Measurements from ENCODE around the gene MGLL.
A peak's percentile ranks its signal among the peaks of the same experiment; 100 is the strongest.

MGLL gene

GRCh38 chr3:127831723-127832172 lies 9.4 kb upstream of the MGLL start:
- Histone ChIP-seq H3K27me3 (ENCODE audit: low read depth, low read length) (no peaks in the 10 kb centered on the region), H3K36me3 (replicated peaks; ENCODE audit: low read depth, low read length) (peaks cover 42% of the 10 kb centered on the region), H3K9ac (ENCODE audit: low read length) (no peak overlapping the region), H3K4me3 (ENCODE audit: low read length) (no peak overlapping the region), H4K20me1 (ENCODE audit: insufficient read depth, low read length) (no peaks in the 10 kb centered on the region), H3K4me1 (ENCODE audit: low read length) (peaks cover 53% of the 10 kb centered on the region), H3K4me2 (ENCODE audit: low read length) (no peak overlapping the region), H3K9me3 (ENCODE audit: insufficient read depth, low read length) (peaks cover 28% of the 10 kb centered on the region), H2AFZ (ENCODE audit: low read depth, low read length) (no peak overlapping the region), H3K79me2 (ENCODE audit: low read length) (no peaks in the 10 kb centered on the region), H3K27ac (ENCODE audit: low read length) (no peak overlapping the region)
- no peak for TF ChIP-seq EZH2phosphoT487 (IDR thresholded peaks at IDR 0.05; ENCODE audit: low read depth)
- TF ChIP-seq, protein P1, sequence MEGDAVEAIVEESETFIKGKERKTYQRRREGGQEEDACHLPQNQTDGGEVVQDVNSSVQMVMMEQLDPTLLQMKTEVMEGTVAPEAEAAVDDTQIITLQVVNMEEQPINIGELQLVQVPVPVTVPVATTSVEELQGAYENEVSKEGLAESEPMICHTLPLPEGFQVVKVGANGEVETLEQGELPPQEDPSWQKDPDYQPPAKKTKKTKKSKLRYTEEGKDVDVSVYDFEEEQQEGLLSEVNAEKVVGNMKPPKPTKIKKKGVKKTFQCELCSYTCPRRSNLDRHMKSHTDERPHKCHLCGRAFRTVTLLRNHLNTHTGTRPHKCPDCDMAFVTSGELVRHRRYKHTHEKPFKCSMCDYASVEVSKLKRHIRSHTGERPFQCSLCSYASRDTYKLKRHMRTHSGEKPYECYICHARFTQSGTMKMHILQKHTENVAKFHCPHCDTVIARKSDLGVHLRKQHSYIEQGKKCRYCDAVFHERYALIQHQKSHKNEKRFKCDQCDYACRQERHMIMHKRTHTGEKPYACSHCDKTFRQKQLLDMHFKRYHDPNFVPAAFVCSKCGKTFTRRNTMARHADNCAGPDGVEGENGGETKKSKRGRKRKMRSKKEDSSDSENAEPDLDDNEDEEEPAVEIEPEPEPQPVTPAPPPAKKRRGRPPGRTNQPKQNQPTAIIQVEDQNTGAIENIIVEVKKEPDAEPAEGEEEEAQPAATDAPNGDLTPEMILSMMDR (IDR thresholded peaks at IDR 0.05; ENCODE audit: low read depth, low read length): peak; percentile 69

DNA sequence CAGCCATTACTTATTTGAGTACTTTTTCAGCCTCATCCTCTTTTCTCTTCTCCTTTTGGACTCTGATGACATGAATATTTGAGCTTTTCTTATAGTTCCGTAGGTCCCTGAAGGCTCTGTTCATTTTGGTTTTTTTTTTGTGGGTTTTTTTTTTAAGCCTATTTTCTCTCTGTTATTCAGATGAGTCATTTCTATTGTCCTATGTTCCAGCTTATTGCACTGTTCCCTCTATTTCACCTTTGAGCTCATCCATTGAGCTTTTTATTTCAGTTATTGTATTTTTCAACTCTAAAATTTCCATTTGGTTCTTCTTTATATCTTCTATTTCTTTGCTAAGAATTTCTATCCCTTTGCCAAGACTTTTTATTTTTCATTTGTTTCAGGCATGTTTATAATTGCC lies 7.2 kb upstream of the MGLL start:
- no peaks in the 10 kb centered on the region for H3K79me2 ChIP-seq (ENCODE audit: low read length)
- no peak overlapping the region for H3K4me3 ChIP-seq (ENCODE audit: low read length)
- no peak overlapping the region for H2AFZ ChIP-seq (ENCODE audit: low read depth, low read length)
- no peak overlapping the region for H3K27ac ChIP-seq (ENCODE audit: low read length)
- H3K4me1 ChIP-seq (ENCODE audit: low read length): peaks cover 32% of the 10 kb centered on the region
- TF ChIP-seq, protein P1 (IDR thresholded peaks at IDR 0.05; ENCODE audit: low read depth, low read length): no peak
- no peak for TF ChIP-seq EZH2phosphoT487 (IDR thresholded peaks at IDR 0.05; ENCODE audit: low read depth)
- no peak overlapping the region for H3K4me2 ChIP-seq (ENCODE audit: low read length)
- H4K20me1 ChIP-seq (ENCODE audit: insufficient read depth, low read length): no peaks in the 10 kb centered on the region
- peaks cover 28% of the 10 kb centered on the region for H3K9me3 ChIP-seq (ENCODE audit: insufficient read depth, low read length)
- peaks cover 45% of the 10 kb centered on the region for H3K36me3 ChIP-seq (replicated peaks; ENCODE audit: low read depth, low read length)
- H3K27me3 ChIP-seq (ENCODE audit: low read depth, low read length): no peaks in the 10 kb centered on the region
- no peak overlapping the region for H3K9ac ChIP-seq (ENCODE audit: low read length)

DNA sequence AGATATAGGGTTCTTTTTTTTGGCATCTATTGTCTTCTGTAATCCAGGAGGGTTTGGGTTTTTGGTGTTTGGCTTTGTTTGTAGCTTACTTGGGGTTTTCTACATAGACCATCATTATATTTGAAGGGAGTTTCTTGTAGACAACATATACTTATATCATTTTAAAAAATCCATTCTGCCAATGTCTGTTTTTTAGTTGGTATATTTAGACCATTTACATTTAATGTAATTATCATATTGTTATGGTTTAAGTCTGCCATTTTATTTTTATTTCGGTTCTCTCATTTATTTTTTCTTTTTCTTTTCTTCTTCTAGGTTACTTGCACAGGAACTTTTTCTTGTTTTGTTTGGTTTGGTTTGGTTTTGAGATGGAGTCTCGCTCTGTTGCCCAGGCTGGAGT lies 5.5 kb upstream of the MGLL start:
- H3K9ac ChIP-seq (ENCODE audit: low read length): no peak overlapping the region
- no peak overlapping the region for H3K27ac ChIP-seq (ENCODE audit: low read length)
- no peak overlapping the region for H2AFZ ChIP-seq (ENCODE audit: low read depth, low read length)
- no peak overlapping the region for H3K4me3 ChIP-seq (ENCODE audit: low read length)
- peaks cover 33% of the 10 kb centered on the region for H3K36me3 ChIP-seq (replicated peaks; ENCODE audit: low read depth, low read length)
- TF ChIP-seq, protein P1 (IDR thresholded peaks at IDR 0.05; ENCODE audit: low read depth, low read length): no peak
- TF ChIP-seq EZH2phosphoT487 (IDR thresholded peaks at IDR 0.05; ENCODE audit: low read depth): no peak
- H3K4me1 ChIP-seq (ENCODE audit: low read length): peaks cover 22% of the 10 kb centered on the region
- H3K27me3 ChIP-seq (ENCODE audit: low read depth, low read length): no peaks in the 10 kb centered on the region
- H3K9me3 ChIP-seq (ENCODE audit: insufficient read depth, low read length): peaks cover 21% of the 10 kb centered on the region
- H3K4me2 ChIP-seq (ENCODE audit: low read length): no peak overlapping the region
- no peaks in the 10 kb centered on the region for H3K79me2 ChIP-seq (ENCODE audit: low read length)
- H4K20me1 ChIP-seq (ENCODE audit: insufficient read depth, low read length): no peaks in the 10 kb centered on the region

DNA sequence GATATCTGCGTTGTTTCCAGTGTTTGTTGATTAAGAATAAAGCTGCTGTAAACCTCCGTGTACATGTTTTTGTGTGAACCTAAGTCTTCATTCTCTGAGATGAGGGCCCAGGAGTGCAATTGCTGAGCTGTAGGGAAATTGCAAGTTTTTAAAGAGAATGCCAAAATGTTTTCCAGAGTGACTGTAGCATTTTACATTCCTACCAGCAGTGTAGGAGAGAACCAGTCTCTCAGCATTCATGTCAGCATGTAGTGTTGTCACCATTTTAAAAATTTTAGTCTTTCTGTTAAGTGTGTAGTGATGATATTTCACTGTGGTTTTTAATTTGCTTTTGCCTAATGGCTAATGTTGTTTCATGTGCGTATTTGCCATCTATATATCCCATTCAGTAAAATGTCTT lies 3.4 kb upstream of the MGLL start:
- Histone ChIP-seq H3K4me3 (ENCODE audit: low read length) (no peak overlapping the region), H3K36me3 (replicated peaks; ENCODE audit: low read depth, low read length) (peaks cover 27% of the 10 kb centered on the region), H3K27ac (ENCODE audit: low read length) (no peak overlapping the region), H3K4me1 (ENCODE audit: low read length) (peaks cover 19% of the 10 kb centered on the region), H3K9ac (ENCODE audit: low read length) (no peak overlapping the region), H4K20me1 (ENCODE audit: insufficient read depth, low read length) (no peaks in the 10 kb centered on the region), H3K27me3 (ENCODE audit: low read depth, low read length) (no peaks in the 10 kb centered on the region), H2AFZ (ENCODE audit: low read depth, low read length) (no peak overlapping the region), H3K79me2 (ENCODE audit: low read length) (peaks cover 19% of the 10 kb centered on the region), H3K9me3 (ENCODE audit: insufficient read depth, low read length) (peaks cover 21% of the 10 kb centered on the region), H3K4me2 (ENCODE audit: low read length) (no peak overlapping the region)
- TF ChIP-seq, protein P1 (IDR thresholded peaks at IDR 0.05; ENCODE audit: low read depth, low read length): no peak
- TF ChIP-seq EZH2phosphoT487 (IDR thresholded peaks at IDR 0.05; ENCODE audit: low read depth): no peak

Data from OCI-LY3 (cell line).